Erythroblast (primary cell): Measurements from ENCODE around the gene ITGA2B.

ENCODE experiments used
- GATA1 ChIP-seq: IDR thresholded peaks from 2 replicates; pipeline ENCODE4 v1.6.1; 2011; ENCODE audit warnings: low read depth, mild to moderate bottlenecking, control low read depth, low read length, moderate library complexity
- POLR2A ChIP-seq: IDR thresholded peaks from 2 replicates; pipeline ENCODE4 v1.6.1; 2011; ENCODE audit warnings: mild to moderate bottlenecking, low read length

- TF ChIP-seq POLR2A (no peak), GATA1 (no peak)
Observed at GRCh38 chr17:44323359-44324091, 65.9 kb downstream of the ITGA2B start.
